Peyer's patch (tissue), 4 donors: ENCODE results near the gene LMBRD1.

Source experiments
- POLR2A ChIP-seq, 2 donors: fragments of 450-650 bp; IDR thresholded peaks; one replicate each; pipeline ENCODE4 v1.5.1; 2017; ENCODE audit warnings: antibody characterized with exemption in 2 of 2, mild to moderate bottlenecking in 2 of 2, moderate library complexity in 2 of 2
- TF ChIP-seq, protein P1 (sequence below), 6 experiments: fragments of 450-650 bp in 4 of 6; fragments of 200-600 bp in 2 of 6; sonication (generic) in 1 of 6; IDR thresholded peaks; one replicate each; pipeline ENCODE4 v1.5.1; 2017 to 2019; ENCODE audit warnings: antibody characterized with exemption in 6 of 6, mild to moderate bottlenecking in 3 of 6, moderate library complexity in 1 of 6

GRCh38 chr6:69775941-69776340, 20.9 kb downstream of the LMBRD1 start:
- no peak for TF ChIP-seq POLR2A (IDR thresholded peaks at IDR 0.05)
- TF ChIP-seq, protein P1, sequence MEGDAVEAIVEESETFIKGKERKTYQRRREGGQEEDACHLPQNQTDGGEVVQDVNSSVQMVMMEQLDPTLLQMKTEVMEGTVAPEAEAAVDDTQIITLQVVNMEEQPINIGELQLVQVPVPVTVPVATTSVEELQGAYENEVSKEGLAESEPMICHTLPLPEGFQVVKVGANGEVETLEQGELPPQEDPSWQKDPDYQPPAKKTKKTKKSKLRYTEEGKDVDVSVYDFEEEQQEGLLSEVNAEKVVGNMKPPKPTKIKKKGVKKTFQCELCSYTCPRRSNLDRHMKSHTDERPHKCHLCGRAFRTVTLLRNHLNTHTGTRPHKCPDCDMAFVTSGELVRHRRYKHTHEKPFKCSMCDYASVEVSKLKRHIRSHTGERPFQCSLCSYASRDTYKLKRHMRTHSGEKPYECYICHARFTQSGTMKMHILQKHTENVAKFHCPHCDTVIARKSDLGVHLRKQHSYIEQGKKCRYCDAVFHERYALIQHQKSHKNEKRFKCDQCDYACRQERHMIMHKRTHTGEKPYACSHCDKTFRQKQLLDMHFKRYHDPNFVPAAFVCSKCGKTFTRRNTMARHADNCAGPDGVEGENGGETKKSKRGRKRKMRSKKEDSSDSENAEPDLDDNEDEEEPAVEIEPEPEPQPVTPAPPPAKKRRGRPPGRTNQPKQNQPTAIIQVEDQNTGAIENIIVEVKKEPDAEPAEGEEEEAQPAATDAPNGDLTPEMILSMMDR (IDR thresholded peaks at IDR 0.05), result no peak
